Breast epithelium (tissue), 3 donors: ENCODE data around the gene GALNT1.

Experiments
- POLR2A ChIP-seq: fragments of 450-650 bp; IDR thresholded peaks from one replicate; pipeline ENCODE4 v1.6.1; 2016; ENCODE audit warnings: antibody characterized with exemption, mild to moderate bottlenecking, moderate library complexity
- TF ChIP-seq, protein P1 (sequence below), 3 donors: fragments of 450-650 bp; IDR thresholded peaks; one replicate each; pipeline ENCODE4 v1.5.1; 2016 to 2017; ENCODE audit warnings: antibody characterized with exemption in 3 of 3, mild to moderate bottlenecking in 3 of 3, moderate library complexity in 3 of 3

GRCh38 chr18:35661483-35662146 lies 80.1 kb downstream of the GALNT1 start:
- no peak for TF ChIP-seq POLR2A
- TF ChIP-seq, protein P1, sequence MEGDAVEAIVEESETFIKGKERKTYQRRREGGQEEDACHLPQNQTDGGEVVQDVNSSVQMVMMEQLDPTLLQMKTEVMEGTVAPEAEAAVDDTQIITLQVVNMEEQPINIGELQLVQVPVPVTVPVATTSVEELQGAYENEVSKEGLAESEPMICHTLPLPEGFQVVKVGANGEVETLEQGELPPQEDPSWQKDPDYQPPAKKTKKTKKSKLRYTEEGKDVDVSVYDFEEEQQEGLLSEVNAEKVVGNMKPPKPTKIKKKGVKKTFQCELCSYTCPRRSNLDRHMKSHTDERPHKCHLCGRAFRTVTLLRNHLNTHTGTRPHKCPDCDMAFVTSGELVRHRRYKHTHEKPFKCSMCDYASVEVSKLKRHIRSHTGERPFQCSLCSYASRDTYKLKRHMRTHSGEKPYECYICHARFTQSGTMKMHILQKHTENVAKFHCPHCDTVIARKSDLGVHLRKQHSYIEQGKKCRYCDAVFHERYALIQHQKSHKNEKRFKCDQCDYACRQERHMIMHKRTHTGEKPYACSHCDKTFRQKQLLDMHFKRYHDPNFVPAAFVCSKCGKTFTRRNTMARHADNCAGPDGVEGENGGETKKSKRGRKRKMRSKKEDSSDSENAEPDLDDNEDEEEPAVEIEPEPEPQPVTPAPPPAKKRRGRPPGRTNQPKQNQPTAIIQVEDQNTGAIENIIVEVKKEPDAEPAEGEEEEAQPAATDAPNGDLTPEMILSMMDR (IDR thresholded peaks at IDR 0.05), result peak in 1 of 3 donors; percentile 13
